ENCODE data around the gene ACTL7A. TPM values are rescaled to one million over a fixed set of nuclear protein-coding genes. Genes with fewer than 3 reads are reported as not detected.

ACTL7A gene
- total and polyA plus RNA-seq, 2 experiments from 2014 or later = not detected

DNA sequence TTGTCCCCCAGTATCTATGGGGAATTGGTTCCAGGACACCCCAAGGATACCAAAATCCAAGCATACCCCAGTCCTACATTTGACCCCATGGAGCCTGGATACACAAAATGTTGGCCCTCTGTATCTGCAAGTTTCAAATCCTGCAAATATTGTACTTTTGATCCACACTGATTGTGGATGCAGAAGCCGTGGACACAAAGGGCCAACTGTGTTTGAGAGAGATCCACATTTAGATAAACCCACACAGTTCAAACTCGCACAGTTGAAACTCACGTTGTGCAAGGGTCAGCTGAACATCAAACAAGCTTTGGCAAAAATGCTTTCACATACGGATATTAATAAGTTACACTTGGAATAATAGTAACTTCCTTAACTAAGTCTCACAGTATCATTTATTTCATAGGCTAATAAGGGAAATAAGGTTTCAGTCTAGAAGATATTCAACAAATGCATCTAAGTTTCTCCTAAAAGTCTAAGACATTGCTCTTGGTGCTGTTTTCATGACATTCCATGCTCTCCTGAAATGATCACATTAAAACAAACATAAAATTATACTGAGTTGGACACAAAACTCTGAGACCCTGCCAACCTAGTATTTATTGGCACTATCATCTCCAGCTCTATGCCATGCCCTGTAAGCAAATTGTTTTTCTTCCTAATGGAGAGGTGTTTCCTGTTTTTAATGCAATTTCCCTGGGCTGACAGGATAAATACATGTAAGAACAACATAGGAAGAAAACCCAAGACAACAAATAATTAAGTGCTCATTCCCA lies 32.3 kb downstream of the ACTL7A start:
- H3K36me3 ChIP-seq (ENCODE audit: insufficient read depth) = peaks cover 59% of the 10 kb centered on the region
- Mint-ChIP-seq H3K27me3 (ENCODE audit: insufficient read depth, low read depth, poor library complexity) (peaks cover 5% of the 10 kb centered on the region), H3K27ac (no peak overlapping the region), H3K9me3 (no peaks in the 10 kb centered on the region), H3K36me3 (ENCODE audit: low read depth) (peaks cover 58% of the 10 kb centered on the region), H3K4me1 (no peaks in the 10 kb centered on the region), H3K4me3 (no peak overlapping the region)
- no peak overlapping the region for H2AFZ ChIP-seq
- H3K27ac ChIP-seq (ENCODE audit: low read depth) = no peak overlapping the region
- H3K4me1 ChIP-seq (ENCODE audit: insufficient read depth) = no peaks in the 10 kb centered on the region
- no peak for DNase-seq (ENCODE audit: low spot score)
- no peaks in the 10 kb centered on the region for H3K27me3 ChIP-seq (ENCODE audit: insufficient read depth)
- ATAC-seq = no peak
- H3K9me2 ChIP-seq (ENCODE audit: insufficient read depth) = no peaks in the 10 kb centered on the region
- no peak overlapping the region for H3K4me3 ChIP-seq
- no peaks in the 10 kb centered on the region for H3K79me2 ChIP-seq (replicated peaks; ENCODE audit: insufficient read depth)
- H4K20me1 ChIP-seq (replicated peaks; ENCODE audit: insufficient read depth) = no peaks in the 10 kb centered on the region; the same call in 1 of the 2 replicates
- TF ChIP-seq ZNF114 (CRISPR knock-in tag; IDR thresholded peaks at IDR 0.05) (no peak), ZNF331 (CRISPR knock-in tag; IDR thresholded peaks at IDR 0.05; ENCODE audit: low read depth) (no peak), STAT1 (IDR thresholded peaks at IDR 0.05; ENCODE audit: unreplicated experiment) (no peak), ZNF462 (CRISPR knock-in tag; IDR thresholded peaks at IDR 0.05) (no peak)
- H3F3A ChIP-seq (replicated peaks; ENCODE audit: low read depth) = no peaks in the 10 kb centered on the region
- no peak overlapping the region for H3K4me2 ChIP-seq
